Neural cell (in vitro differentiated cells): ENCODE results near the gene PREX1. TPM values are rescaled to one million over a fixed set of nuclear protein-coding genes. Genes with fewer than 3 reads are reported as not detected.

Source experiments
- H2AFZ ChIP-seq: fragments of 200-600, 300-800 bp; sonication (generic), shearing (Covaris generic); 2 replicates; pipeline ENCODE4 v1.6.0; 2014; ENCODE audit warnings: low read depth, mild to moderate bottlenecking, antibody characterized with exemption, low read length, moderate library complexity
- H3F3A ChIP-seq: fragments of 200-600 bp; shearing (Covaris generic); 2 replicates; pipeline ENCODE4 v1.6.1; 2016; ENCODE audit warnings: mild to moderate bottlenecking, moderate library complexity, mixed read lengths, antibody characterized with exemption, low read length; ENCODE audit not compliant: insufficient read depth, poor library complexity, severe bottlenecking
- H3K27ac ChIP-seq: fragments of 200-600, 300-800 bp; sonication (generic), shearing (Covaris generic); 2 replicates; pipeline ENCODE4 v1.5.1; 2014; ENCODE audit warnings: mild to moderate bottlenecking, low read length, moderate library complexity
- H3K27me3 ChIP-seq: fragments of 300-800, 200-600 bp; sonication (generic), shearing (Covaris generic); 2 replicates; pipeline ENCODE4 v1.6.0; 2014; ENCODE audit warnings: mild to moderate bottlenecking, low read depth, low read length, moderate library complexity; ENCODE audit not compliant: insufficient read depth
- H3K36me3 ChIP-seq: fragments of 300-800, 200-600 bp; sonication (generic), shearing (Covaris generic); 2 replicates; pipeline ENCODE4 v1.5.1; 2014; ENCODE audit warnings: mild to moderate bottlenecking, antibody characterized with exemption, low read length, moderate library complexity; ENCODE audit not compliant: insufficient read depth
- H3K4me2 ChIP-seq: fragments of 300-800, 200-600 bp; sonication (generic), shearing (Covaris generic); 2 replicates; pipeline ENCODE4 v1.6.0; 2014; ENCODE audit warnings: mild to moderate bottlenecking, low read length
- H3K4me3 ChIP-seq: fragments of 300-800, 200-600 bp; sonication (generic), shearing (Covaris generic); 2 replicates; pipeline ENCODE4 v1.5.1; 2014; ENCODE audit warnings: mild to moderate bottlenecking, low read length, moderate library complexity
- H3K79me2 ChIP-seq: fragments of 200-600 bp; shearing (Covaris generic); replicated peaks from 2 replicates; pipeline ENCODE4 v1.6.0; 2014; ENCODE audit warnings: mild to moderate bottlenecking, low read length, moderate library complexity; ENCODE audit not compliant: insufficient read depth
- H3K9ac ChIP-seq: fragments of 300-800, 200-600 bp; sonication (generic), shearing (Covaris generic); 2 replicates; pipeline ENCODE4 v1.6.1; 2016; ENCODE audit warnings: mild to moderate bottlenecking, low read length, mixed read lengths
- H3K9me2 ChIP-seq: fragments of 200-600 bp; shearing (Covaris generic); 2 replicates; pipeline ENCODE4 v1.6.1; 2016; ENCODE audit warnings: mild to moderate bottlenecking, low read length, mixed read lengths; ENCODE audit not compliant: insufficient read depth
- H3K9me3 ChIP-seq: fragments of 200-600, 300-800 bp; sonication (generic), shearing (Covaris generic); 2 replicates; pipeline ENCODE4 v1.6.1; 2016; ENCODE audit warnings: mild to moderate bottlenecking, mixed run types, low read length, moderate library complexity, mixed read lengths
- H4K20me1 ChIP-seq: fragments of 200-600 bp; shearing (Covaris generic); 2 replicates; pipeline ENCODE4 v1.6.1; 2016; ENCODE audit warnings: mild to moderate bottlenecking, mixed run types; ENCODE audit not compliant: insufficient read depth
- EP300 ChIP-seq: fragments of 450-650 bp; conservative IDR thresholded peaks from 2 replicates; pipeline ENCODE4 v1.6.1; 2014; ENCODE audit warnings: antibody characterized with exemption, mild to moderate bottlenecking, moderate library complexity; ENCODE audit not compliant: poor library complexity, severe bottlenecking
- EZH2 ChIP-seq: fragments of 200-600, 300-800 bp; shearing (Covaris generic), sonication (generic); IDR thresholded peaks from 2 replicates; pipeline ENCODE4 v1.6.1; 2014; ENCODE audit warnings: antibody characterized with exemption, low read length, borderline replicate concordance, mild to moderate bottlenecking; ENCODE audit not compliant: insufficient read depth, poor library complexity, severe bottlenecking
- MXI1 ChIP-seq: fragments of 450-650 bp; conservative IDR thresholded peaks from 2 replicates; pipeline ENCODE4 v1.6.1; 2014; ENCODE audit warnings: antibody characterized with exemption, mild to moderate bottlenecking; ENCODE audit not compliant: poor library complexity, severe bottlenecking
- POLR2AphosphoS5 ChIP-seq: IDR thresholded peaks from 2 replicates; pipeline ENCODE4 v1.6.1; 2012
- RAD21 ChIP-seq: fragments of 450-650 bp; conservative IDR thresholded peaks from 2 replicates; pipeline ENCODE4 v1.6.1; 2014; ENCODE audit warnings: antibody characterized with exemption, mild to moderate bottlenecking, moderate library complexity
- SMC3 ChIP-seq: fragments of 450-650 bp; conservative IDR thresholded peaks from 2 replicates; pipeline ENCODE4 v1.6.1; 2014; ENCODE audit warnings: antibody characterized with exemption, mild to moderate bottlenecking, moderate library complexity; ENCODE audit not compliant: poor library complexity
- TAF1 ChIP-seq: IDR thresholded peaks from 2 replicates; pipeline ENCODE4 v1.6.1; 2012; ENCODE audit warnings: low read depth
- polyA plus RNA-seq: library from polyadenylated mRNA; depleted of rRNA; stranded (reverse); fragments of >200 nt; gene quantifications from 2 replicates; pipeline ENCODE4 v1.2.3, GENCODE V29; 2014
- TF ChIP-seq, protein P1 (sequence below): fragments of 450-650 bp; IDR thresholded peaks from 2 replicates; pipeline ENCODE4 v1.5.1; 2014; ENCODE audit warnings: antibody characterized with exemption, mild to moderate bottlenecking, moderate library complexity; ENCODE audit not compliant: poor library complexity, severe bottlenecking
- TF ChIP-seq, protein P2 (sequence below): IDR thresholded peaks from 2 replicates; pipeline ENCODE4 v1.6.1; 2012; ENCODE audit warnings: borderline replicate concordance

Gene PREX1
- polyA plus RNA-seq, 1 donor from 2014 or later = 0.06 TPM

GRCh38 chr20:48730977-48731376 is 96.8 kb downstream of the PREX1 start:
- no peaks in the 10 kb centered on the region for H3K9me3 ChIP-seq
- no peak overlapping the region for H3K27ac ChIP-seq
- TF ChIP-seq RAD21 = no peak
- no peak for TF ChIP-seq MXI1
- no peak for TF ChIP-seq SMC3
- TF ChIP-seq POLR2AphosphoS5 = no peak
- TF ChIP-seq EP300 = no peak
- no peak for TF ChIP-seq EZH2
- no peak for TF ChIP-seq TAF1
- TF ChIP-seq, protein P1, sequence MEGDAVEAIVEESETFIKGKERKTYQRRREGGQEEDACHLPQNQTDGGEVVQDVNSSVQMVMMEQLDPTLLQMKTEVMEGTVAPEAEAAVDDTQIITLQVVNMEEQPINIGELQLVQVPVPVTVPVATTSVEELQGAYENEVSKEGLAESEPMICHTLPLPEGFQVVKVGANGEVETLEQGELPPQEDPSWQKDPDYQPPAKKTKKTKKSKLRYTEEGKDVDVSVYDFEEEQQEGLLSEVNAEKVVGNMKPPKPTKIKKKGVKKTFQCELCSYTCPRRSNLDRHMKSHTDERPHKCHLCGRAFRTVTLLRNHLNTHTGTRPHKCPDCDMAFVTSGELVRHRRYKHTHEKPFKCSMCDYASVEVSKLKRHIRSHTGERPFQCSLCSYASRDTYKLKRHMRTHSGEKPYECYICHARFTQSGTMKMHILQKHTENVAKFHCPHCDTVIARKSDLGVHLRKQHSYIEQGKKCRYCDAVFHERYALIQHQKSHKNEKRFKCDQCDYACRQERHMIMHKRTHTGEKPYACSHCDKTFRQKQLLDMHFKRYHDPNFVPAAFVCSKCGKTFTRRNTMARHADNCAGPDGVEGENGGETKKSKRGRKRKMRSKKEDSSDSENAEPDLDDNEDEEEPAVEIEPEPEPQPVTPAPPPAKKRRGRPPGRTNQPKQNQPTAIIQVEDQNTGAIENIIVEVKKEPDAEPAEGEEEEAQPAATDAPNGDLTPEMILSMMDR = no peak
- TF ChIP-seq, protein P2, sequence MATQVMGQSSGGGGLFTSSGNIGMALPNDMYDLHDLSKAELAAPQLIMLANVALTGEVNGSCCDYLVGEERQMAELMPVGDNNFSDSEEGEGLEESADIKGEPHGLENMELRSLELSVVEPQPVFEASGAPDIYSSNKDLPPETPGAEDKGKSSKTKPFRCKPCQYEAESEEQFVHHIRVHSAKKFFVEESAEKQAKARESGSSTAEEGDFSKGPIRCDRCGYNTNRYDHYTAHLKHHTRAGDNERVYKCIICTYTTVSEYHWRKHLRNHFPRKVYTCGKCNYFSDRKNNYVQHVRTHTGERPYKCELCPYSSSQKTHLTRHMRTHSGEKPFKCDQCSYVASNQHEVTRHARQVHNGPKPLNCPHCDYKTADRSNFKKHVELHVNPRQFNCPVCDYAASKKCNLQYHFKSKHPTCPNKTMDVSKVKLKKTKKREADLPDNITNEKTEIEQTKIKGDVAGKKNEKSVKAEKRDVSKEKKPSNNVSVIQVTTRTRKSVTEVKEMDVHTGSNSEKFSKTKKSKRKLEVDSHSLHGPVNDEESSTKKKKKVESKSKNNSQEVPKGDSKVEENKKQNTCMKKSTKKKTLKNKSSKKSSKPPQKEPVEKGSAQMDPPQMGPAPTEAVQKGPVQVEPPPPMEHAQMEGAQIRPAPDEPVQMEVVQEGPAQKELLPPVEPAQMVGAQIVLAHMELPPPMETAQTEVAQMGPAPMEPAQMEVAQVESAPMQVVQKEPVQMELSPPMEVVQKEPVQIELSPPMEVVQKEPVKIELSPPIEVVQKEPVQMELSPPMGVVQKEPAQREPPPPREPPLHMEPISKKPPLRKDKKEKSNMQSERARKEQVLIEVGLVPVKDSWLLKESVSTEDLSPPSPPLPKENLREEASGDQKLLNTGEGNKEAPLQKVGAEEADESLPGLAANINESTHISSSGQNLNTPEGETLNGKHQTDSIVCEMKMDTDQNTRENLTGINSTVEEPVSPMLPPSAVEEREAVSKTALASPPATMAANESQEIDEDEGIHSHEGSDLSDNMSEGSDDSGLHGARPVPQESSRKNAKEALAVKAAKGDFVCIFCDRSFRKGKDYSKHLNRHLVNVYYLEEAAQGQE = no peak
- H2AFZ ChIP-seq = no peak overlapping the region
- H3F3A ChIP-seq = no peaks in the 10 kb centered on the region
- H3K36me3 ChIP-seq = no peaks in the 10 kb centered on the region
- no peak overlapping the region for H3K9ac ChIP-seq
- no peaks in the 10 kb centered on the region for H3K9me2 ChIP-seq
- no peaks in the 10 kb centered on the region for H4K20me1 ChIP-seq
- H3K79me2 ChIP-seq = no peaks in the 10 kb centered on the region
- no peak overlapping the region for H3K4me3 ChIP-seq
- no peaks in the 10 kb centered on the region for H3K27me3 ChIP-seq
- H3K4me2 ChIP-seq = no peak overlapping the region

- Histone ChIP-seq H3K9ac (no peak overlapping the region), H3K27me3 (no peaks in the 10 kb centered on the region), H3K9me2 (no peaks in the 10 kb centered on the region), H3K27ac (no peak overlapping the region), H3K4me2 (no peak overlapping the region), H4K20me1 (no peaks in the 10 kb centered on the region), H3K36me3 (no peaks in the 10 kb centered on the region), H3K9me3 (no peaks in the 10 kb centered on the region), H3K79me2 (no peaks in the 10 kb centered on the region), H3K4me3 (no peak overlapping the region), H2AFZ (no peak overlapping the region), H3F3A (no peaks in the 10 kb centered on the region)
- no peak for TF ChIP-seq POLR2AphosphoS5
- TF ChIP-seq MXI1 = no peak
- no peak for TF ChIP-seq RAD21
- TF ChIP-seq SMC3 = no peak
- TF ChIP-seq, protein P2 = no peak
Measured at GRCh38 chr20:48729538-48729937, 98.3 kb downstream of the PREX1 start.
